LNCaP clone FGC (cell line): ENCODE results near the gene BEAN1.

Source experiments
- DNase-seq: peaks from one replicate; pipeline ENCODE4 v3.0.0-alpha.2; 2011; ENCODE audit warnings: low read depth
- H3K4me3 ChIP-seq: 2 replicates; pipeline ENCODE4 v1.5.1; 2011; ENCODE audit warnings: mild to moderate bottlenecking, low read depth, low read length, control low read depth
- TF ChIP-seq, protein P1 (sequence below): IDR thresholded peaks from 2 replicates; pipeline ENCODE4 v1.5.1; 2012; ENCODE audit warnings: mild to moderate bottlenecking; ENCODE audit not compliant: control insufficient read depth, insufficient read depth; ENCODE audit errors: extremely low read depth

The BEAN1 gene

DNA sequence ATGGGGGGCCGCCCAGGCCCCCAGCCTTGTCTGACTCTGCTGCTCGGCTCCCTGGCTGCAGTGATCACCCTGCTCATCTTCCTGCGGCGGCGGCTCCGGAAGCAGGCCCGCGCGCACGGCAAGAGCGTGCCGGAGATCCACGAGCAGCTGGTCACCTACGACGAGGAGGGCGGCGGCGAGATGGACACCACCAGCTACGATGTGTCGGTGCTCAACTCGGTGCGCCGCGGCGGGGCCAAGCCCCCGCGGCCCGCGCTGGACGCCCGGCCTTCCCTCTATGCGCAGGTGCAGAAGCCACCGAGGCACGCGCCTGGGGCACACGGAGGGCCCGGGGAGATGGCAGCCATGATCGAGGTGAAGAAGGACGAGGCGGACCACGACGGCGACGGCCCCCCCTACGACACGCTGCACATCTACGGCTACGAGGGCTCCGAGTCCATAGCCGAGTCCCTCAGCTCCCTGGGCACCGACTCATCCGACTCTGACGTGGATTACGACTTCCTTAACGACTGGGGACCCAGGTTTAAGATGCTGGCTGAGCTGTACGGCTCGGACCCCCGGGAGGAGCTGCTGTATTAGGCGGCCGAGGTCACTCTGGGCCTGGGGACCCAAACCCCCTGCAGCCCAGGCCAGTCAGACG, 24.4 kb upstream of the BEAN1 start:
- DNase-seq = no peak
- TF ChIP-seq, protein P1, sequence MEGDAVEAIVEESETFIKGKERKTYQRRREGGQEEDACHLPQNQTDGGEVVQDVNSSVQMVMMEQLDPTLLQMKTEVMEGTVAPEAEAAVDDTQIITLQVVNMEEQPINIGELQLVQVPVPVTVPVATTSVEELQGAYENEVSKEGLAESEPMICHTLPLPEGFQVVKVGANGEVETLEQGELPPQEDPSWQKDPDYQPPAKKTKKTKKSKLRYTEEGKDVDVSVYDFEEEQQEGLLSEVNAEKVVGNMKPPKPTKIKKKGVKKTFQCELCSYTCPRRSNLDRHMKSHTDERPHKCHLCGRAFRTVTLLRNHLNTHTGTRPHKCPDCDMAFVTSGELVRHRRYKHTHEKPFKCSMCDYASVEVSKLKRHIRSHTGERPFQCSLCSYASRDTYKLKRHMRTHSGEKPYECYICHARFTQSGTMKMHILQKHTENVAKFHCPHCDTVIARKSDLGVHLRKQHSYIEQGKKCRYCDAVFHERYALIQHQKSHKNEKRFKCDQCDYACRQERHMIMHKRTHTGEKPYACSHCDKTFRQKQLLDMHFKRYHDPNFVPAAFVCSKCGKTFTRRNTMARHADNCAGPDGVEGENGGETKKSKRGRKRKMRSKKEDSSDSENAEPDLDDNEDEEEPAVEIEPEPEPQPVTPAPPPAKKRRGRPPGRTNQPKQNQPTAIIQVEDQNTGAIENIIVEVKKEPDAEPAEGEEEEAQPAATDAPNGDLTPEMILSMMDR = no peak
- H3K4me3 ChIP-seq = no peak overlapping the region

DNA sequence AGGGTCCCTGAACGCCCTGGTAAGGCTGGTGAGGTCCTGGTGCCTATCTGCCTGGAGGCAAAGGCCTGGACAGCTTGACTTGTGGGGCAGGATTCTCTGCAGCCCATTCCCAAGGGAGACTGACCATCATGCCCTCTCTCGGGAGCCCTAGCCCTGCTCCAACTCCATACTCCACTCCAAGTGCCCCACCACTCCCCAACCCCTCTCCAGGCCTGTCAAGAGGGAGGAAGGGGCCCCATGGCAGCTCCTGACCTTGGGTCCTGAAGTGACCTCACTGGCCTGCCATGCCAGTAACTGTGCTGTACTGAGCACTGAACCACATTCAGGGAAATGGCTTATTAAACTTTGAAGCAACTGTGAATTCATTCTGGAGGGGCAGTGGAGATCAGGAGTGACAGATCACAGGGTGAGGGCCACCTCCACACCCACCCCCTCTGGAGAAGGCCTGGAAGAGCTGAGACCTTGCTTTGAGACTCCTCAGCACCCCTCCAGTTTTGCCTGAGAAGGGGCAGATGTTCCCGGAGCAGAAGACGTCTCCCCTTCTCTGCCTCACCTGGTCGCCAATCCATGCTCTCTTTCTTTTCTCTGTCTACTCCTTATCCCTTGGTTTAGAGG, 23.5 kb upstream of the BEAN1 start:
- no peak for DNase-seq
- TF ChIP-seq, protein P1 = no peak
- H3K4me3 ChIP-seq = no peak overlapping the region

DNA sequence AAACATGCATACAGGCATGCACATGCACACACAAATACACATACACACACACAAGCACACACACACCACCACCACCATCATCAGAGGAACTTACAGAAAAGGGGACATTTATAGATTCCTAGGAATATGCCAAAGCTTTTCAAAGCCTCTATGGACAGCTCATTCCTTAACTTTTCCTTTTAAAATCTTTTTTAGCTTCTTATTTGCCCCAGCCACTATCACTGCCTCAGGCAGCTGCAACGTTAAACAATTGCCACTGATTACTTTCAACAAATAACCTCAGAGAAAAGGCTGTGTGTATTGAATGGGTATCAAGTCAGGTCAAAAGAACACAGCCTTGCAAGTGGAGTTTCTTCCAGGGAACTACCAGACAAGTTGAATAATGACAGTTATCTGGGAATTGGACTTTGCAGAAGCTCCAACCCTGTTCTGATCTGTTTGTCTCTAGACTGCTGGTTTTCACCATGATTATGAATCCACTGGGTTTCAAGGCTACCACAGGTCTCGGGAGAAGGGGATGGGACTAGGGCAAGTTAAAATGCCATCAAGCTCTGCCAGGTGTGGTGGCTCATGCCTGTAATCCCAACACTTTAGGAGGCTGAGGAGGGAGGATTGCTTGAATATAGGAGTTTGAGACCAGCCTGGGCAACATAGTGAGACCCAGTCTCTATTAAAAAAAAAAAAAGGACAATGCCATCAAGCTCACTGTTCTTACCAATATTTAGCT, 21.9 kb upstream of the BEAN1 start:
- DNase-seq = no peak
- TF ChIP-seq, protein P1 = no peak

DNA sequence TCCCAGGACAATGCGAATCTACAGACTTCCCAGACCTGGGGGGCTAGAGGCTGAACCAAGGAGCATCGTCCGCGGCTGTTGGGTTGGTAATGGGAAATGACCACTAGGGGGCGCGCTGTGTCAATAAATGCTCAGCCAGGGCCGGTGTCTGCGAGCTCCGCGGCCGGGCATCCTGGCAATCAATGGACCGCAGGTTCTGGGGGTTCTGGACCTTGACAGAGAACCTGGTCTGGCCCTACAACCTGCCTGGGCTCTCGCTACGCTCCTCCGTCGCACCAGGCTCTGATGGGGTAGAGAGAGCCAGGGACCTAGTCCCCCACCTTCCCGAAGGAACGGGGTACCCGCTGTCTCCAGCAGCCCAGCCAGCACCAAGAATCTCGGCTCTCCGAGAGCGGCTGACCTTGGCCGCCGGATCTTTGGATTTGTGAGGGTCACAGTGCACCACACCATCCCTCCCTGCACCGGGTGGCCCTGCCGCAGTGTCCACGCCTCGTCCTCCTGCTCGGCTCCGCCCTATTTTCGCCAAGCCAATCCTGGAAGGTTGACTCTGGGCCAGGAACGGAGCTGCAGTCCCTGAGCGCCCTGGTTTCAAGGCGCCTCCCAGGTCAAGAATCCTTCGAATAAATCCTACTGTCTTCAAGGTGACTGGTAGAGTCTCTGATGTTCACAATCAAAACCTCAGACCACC, 20.4 kb upstream of the BEAN1 start:
- H3K4me3 ChIP-seq = peak overlapping the region; percentile 53

More for the DNA sequence above, 21.9 kb upstream of the BEAN1 start:
- no peak overlapping the region for H3K4me3 ChIP-seq

DNA sequence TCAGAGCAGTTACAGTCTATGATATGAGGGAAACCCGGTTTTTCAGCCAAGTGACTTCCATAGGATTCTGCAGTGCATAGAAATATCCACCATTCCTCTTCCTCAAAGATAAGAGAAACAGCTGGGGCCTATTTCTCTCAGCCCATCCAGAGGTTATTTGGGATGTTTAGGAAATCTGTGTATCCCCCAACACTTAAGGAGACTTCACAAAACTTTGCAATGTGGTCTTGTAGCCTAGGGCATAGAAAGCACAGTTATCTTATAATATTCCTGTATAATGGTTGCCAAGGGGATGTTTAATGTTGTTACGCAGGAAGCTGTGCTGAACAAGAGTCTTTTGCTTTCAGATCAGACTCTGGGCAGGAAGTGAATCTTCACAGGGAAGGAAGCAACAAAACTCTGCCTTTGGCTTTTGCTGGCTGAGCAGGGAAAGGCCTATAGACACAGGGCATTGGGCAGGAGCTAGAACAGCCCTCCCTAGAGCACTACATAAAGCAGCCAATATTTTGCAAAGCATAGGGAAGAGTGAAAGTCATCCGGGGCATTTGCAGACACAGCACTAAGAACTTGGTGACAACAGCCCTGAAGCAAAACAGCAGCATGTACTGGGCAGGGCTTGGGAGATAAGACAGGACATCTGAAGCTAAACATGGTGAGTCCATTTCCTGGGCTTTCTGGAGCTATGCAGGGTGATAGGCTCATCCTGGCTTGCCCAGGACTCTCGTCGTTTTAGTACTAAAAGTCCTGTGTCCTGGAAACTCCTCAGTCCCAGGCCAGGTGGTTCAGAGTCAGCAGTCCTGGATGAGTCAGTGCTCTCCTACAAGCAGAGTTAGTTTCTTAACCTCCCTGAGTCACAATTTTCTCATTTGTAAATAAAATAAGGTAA, 18.7 kb upstream of the BEAN1 start:
- TF ChIP-seq, protein P1 = no peak
- H3K4me3 ChIP-seq = no peak overlapping the region
- DNase-seq = no peak

More for the DNA sequence above, 20.4 kb upstream of the BEAN1 start:
- TF ChIP-seq, protein P1 = peak; percentile 88
- DNase-seq = peak; percentile 38

DNA sequence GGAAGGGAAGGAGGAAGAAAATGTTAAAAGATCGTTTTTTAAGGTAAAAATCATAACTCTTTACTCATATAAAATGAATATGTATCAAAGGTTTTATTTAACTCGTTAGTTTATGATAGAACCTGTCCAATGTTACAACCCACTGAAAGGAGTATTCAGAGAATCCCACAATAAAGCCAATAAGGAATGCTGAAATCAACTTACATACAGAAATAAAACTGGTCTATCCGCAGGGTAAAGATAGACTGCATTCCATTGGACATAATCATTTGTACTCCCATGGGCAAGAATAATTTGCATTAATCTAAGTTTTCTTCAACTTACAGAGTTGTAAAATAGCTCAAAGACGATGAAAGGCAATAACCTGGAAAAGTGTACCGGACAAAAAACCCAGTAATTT, 17.9 kb upstream of the BEAN1 start:
- H3K4me3 ChIP-seq = no peak overlapping the region
- no peak for DNase-seq
- TF ChIP-seq, protein P1 = no peak
